ENCODE results near the gene SLC5A10. TPM values are rescaled to one million over a fixed set of nuclear protein-coding genes. Genes with fewer than 3 reads are reported as not detected.

SLC5A10 gene
- polyA plus RNA-seq, 1 of the 3 experiments (the other 2 are of a cell fraction), result not detected

DNA sequence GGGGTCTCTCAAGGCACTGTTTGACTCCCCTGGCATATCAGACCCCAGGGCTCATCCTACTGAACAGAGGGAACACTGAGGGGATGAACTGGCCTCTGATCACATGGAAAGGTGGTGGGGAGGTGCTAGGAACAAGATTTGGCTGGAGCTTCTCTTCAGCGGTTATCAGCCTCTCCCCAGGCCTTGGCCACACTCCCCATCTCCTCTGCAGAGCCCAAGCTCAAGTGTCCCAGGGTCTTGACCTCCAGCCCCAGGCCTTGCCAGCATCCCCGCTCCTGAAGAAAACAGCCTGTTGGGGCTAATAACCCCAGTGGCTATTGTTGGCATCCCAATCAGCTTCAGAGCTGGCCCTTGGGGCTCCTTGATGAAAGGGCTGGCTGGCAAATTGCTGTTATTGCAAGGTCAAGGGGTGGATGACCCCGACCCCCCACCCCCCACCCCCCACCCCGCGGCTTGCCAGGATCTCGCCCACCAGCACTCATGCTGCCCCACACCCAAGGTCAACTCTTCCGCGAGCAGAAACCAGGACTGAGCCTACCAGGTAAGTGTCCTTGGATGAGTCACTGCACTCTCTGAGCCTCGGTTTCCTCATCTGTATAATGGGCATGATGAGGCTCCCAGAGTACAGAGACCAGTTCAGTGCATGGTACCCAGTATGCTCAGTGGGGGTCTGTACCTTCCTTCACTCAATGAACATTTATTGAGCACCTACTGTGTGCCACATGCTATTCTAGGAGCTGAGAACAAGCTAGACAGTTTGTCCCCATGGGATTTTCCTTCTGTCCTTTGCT lies 71.4 kb downstream of the SLC5A10 start:
- Histone ChIP-seq H3K9ac (no peak overlapping the region), H4K20me1 (ENCODE audit: insufficient read depth) (no peaks in the 10 kb centered on the region), H3K36me3 (replicated peaks in 1 of 2; ENCODE audit: control insufficient read depth in 1 of 2, insufficient read depth in 2 of 2, low read length in 1 of 2) (no peaks in the 10 kb centered on the region), H3K4me3 (ENCODE audit: low read depth in 2 of 2, low read length in 1 of 2) (no peak overlapping the region), H3K79me2 (ENCODE audit: insufficient read depth) (no peaks in the 10 kb centered on the region), H3F3A (replicated peaks; ENCODE audit: insufficient read depth) (peaks cover 5% of the 10 kb centered on the region), H3K4me1 (ENCODE audit: control insufficient read depth in 1 of 2, insufficient read depth in 2 of 2, low read depth in 1 of 2, low read length in 1 of 2) (peaks cover 0 to 14% of the 10 kb centered on the region in 2 experiments; a peak in 1 of 4 replicates), H3K9me2 (no peaks in the 10 kb centered on the region), H3K9me3 (no peaks in the 10 kb centered on the region), H3K4me2 (no peak overlapping the region), H2AFZ (ENCODE audit: low read depth) (no peak overlapping the region), H3K27ac (ENCODE audit: low read depth in 2 of 2, low read length in 1 of 2) (no peak overlapping the region; a peak in 1 of 4 replicates), H3K27me3 (ENCODE audit: insufficient read depth) (no peaks in the 10 kb centered on the region)
- DNase-seq, result no peak
- WGBS (ENCODE audit: low lambda C conversion rate), result 78% methylated on average over 5 of the region's 9 CpGs
- ChIA-PET CTCF (interaction anchor here (1.3 to 3.6 kb wide), 2 partner anchors 45 to 63 kb away, joined by 3 to 26 read pairs; no protein-coding TSS in a partner anchor), POLR2A (interaction anchor here (1.1 kb wide), 2 partner anchors 60 to 62 kb away, joined by 3 read pairs; no protein-coding TSS in a partner anchor)
- TF ChIP-seq YY1 (IDR thresholded peaks at IDR 0.05; ENCODE audit: low read depth) (no peak), TAF1 (IDR thresholded peaks at IDR 0.05; ENCODE audit: borderline replicate concordance, low read depth, low read length) (no peak), FOSL2 (IDR thresholded peaks at IDR 0.05; ENCODE audit: borderline replicate concordance, low read depth) (no peak), ZBTB33 (IDR thresholded peaks at IDR 0.05; ENCODE audit: borderline replicate concordance, low read depth) (no peak), IRF3 (IDR thresholded peaks at IDR 0.05; ENCODE audit: low read depth, low read length) (no peak), POLR2AphosphoS5 (IDR thresholded peaks at IDR 0.05; ENCODE audit: low read depth, low read length) (no peak), JUND (IDR thresholded peaks at IDR 0.05) (no peak), RCOR1 (IDR thresholded peaks at IDR 0.05; ENCODE audit: low read length) (no peak), RFX5 (IDR thresholded peaks at IDR 0.05; ENCODE audit: low read length) (no peak), ELF1 (IDR thresholded peaks at IDR 0.05) (no peak), NFIC (IDR thresholded peaks at IDR 0.05; ENCODE audit: borderline replicate concordance) (no peak), MXI1 (IDR thresholded peaks at IDR 0.05; ENCODE audit: low read depth, low read length) (no peak), SMC3 (IDR thresholded peaks at IDR 0.05; ENCODE audit: low read depth, low read length) (no peak)
- TF ChIP-seq, protein P1, sequence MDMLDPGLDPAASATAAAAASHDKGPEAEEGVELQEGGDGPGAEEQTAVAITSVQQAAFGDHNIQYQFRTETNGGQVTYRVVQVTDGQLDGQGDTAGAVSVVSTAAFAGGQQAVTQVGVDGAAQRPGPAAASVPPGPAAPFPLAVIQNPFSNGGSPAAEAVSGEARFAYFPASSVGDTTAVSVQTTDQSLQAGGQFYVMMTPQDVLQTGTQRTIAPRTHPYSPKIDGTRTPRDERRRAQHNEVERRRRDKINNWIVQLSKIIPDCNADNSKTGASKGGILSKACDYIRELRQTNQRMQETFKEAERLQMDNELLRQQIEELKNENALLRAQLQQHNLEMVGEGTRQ (IDR thresholded peaks at IDR 0.05; ENCODE audit: borderline replicate concordance, low read depth, low read length), result no peak
